ENCODE measurements around the gene ANXA7. TPM values are rescaled to one million over a fixed set of nuclear protein-coding genes. Genes with fewer than 3 reads are reported as not detected.

ANXA7 gene
- total RNA-seq, 1 donor from 2014 or later, result 48.1 TPM

GRCh38 chr10:73416571-73416970 is 2.7 kb upstream of the ANXA7 start:
- H3K9me3 Mint-ChIP-seq, result no peaks in the 10 kb centered on the region
- TF ChIP-seq, protein P1, sequence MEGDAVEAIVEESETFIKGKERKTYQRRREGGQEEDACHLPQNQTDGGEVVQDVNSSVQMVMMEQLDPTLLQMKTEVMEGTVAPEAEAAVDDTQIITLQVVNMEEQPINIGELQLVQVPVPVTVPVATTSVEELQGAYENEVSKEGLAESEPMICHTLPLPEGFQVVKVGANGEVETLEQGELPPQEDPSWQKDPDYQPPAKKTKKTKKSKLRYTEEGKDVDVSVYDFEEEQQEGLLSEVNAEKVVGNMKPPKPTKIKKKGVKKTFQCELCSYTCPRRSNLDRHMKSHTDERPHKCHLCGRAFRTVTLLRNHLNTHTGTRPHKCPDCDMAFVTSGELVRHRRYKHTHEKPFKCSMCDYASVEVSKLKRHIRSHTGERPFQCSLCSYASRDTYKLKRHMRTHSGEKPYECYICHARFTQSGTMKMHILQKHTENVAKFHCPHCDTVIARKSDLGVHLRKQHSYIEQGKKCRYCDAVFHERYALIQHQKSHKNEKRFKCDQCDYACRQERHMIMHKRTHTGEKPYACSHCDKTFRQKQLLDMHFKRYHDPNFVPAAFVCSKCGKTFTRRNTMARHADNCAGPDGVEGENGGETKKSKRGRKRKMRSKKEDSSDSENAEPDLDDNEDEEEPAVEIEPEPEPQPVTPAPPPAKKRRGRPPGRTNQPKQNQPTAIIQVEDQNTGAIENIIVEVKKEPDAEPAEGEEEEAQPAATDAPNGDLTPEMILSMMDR (conservative IDR thresholded peaks at IDR 0.05), result no peak
- H3K36me3 Mint-ChIP-seq (ENCODE audit: low read depth), result peaks cover 3% of the 10 kb centered on the region
- no peak overlapping the region for H3K4me3 Mint-ChIP-seq
- H3K27me3 Mint-ChIP-seq (ENCODE audit: low read depth), result peaks cover 12% of the 10 kb centered on the region
- DNase-seq (ENCODE audit: low read depth, low spot score), result no peak
- H3K27ac Mint-ChIP-seq (ENCODE audit: unreplicated experiment), result no peak overlapping the region
- H3K4me1 Mint-ChIP-seq, result peaks cover 17% of the 10 kb centered on the region

DNA sequence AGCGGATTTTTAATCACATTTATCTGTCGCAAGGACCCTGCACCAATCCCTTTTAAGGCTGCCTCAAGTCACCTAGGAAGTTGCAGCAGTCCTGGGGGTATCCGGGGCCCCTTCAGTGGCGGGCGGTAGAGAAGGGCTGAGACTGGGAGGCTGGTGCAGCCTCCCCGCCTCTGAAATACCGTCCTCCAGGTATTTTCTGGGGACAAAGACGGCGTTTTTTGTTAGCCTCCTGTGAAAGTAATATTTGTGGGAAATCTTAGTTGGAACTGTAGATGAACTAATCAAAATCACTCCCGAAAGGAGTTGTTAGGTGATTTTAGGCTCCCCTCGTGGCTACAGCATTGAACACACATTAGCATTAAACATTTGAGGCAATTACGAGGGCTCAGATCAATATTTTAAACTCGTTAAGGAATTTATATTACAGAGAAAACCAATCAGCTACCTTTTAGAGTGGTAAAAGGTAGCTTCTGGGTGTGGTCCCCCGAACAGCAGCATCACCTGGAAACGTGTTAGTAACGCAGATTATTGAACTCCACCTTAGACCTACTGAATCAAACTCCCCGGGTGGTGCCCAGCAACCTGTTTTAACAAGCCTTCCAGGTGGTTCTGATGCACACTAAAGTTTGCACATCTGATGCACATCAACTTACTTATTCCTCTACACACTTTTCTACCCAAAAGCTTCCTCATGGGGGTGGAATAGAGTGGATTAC is 530 bp upstream of the ANXA7 start:
- Mint-ChIP-seq H3K27me3 (ENCODE audit: low read depth) (peaks cover 12% of the 10 kb centered on the region), H3K27ac (ENCODE audit: unreplicated experiment) (no peak overlapping the region), H3K4me1 (peaks cover 23% of the 10 kb centered on the region), H3K4me3 (peak overlapping the region; percentile 92), H3K9me3 (no peaks in the 10 kb centered on the region), H3K36me3 (ENCODE audit: low read depth) (peaks cover 3% of the 10 kb centered on the region)
- TF ChIP-seq, protein P1 (conservative IDR thresholded peaks at IDR 0.05), result peak; percentile 31
- no peak for DNase-seq (ENCODE audit: low read depth, low spot score)

DNA sequence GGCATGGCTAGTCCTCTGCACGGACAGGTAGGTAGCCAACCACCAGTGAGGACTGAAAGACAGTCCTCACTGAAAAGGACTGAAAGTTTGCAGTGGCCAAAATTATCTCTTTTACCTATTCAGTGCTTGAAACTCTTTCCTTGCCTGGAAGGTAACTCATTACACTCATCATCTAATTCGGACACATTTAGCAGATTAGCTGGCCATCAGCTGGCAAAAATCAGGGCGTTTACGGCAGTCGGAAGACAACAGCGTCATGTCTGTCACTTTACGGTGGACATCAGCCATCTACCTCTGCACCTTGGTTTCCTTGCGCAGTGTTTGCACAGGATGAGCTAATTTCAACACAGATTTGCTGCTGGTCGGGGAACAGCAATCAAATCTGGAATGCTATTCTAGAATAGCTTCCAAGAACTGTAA is 740 bp downstream of the ANXA7 start:
- TF ChIP-seq, protein P1 (conservative IDR thresholded peaks at IDR 0.05), result no peak
- peak; percentile 14 for DNase-seq (ENCODE audit: low read depth, low spot score)
- H3K9me3 Mint-ChIP-seq, result no peaks in the 10 kb centered on the region
- H3K27ac Mint-ChIP-seq (ENCODE audit: unreplicated experiment), result peak overlapping the region; percentile 73
- peaks cover 31% of the 10 kb centered on the region for H3K4me1 Mint-ChIP-seq
- peak overlapping the region; percentile 84 for H3K4me3 Mint-ChIP-seq
- peaks cover 12% of the 10 kb centered on the region for H3K27me3 Mint-ChIP-seq (ENCODE audit: low read depth)
- H3K36me3 Mint-ChIP-seq (ENCODE audit: low read depth), result no peaks in the 10 kb centered on the region

DNA sequence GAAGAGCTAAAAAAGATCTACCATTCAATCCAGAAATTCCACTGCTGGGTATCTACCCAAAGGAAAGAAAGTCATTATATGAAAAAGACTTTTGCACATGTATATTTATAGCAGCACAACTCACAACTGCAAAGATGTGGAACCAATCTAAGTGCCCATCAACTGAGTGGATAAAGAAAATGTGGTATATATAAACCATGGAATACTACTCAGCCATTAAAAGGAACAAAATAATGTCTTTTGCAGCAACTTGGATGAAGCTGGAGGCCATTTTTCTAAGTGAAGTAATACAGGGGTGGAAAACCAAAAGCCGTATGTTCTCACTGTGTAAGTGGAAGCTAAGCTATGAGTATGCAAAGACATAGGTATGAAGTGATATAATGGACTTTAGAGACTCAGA is 3.0 kb downstream of the ANXA7 start:
- H3K27me3 Mint-ChIP-seq (ENCODE audit: low read depth), result peaks cover 12% of the 10 kb centered on the region
- peak overlapping the region; percentile 56 for H3K4me3 Mint-ChIP-seq
- peaks cover 31% of the 10 kb centered on the region for H3K4me1 Mint-ChIP-seq
- H3K36me3 Mint-ChIP-seq (ENCODE audit: low read depth), result no peaks in the 10 kb centered on the region
- H3K9me3 Mint-ChIP-seq, result no peaks in the 10 kb centered on the region
- DNase-seq (ENCODE audit: low read depth, low spot score), result no peak
- TF ChIP-seq, protein P1 (conservative IDR thresholded peaks at IDR 0.05), result no peak
- no peak overlapping the region for H3K27ac Mint-ChIP-seq (ENCODE audit: unreplicated experiment)

DNA sequence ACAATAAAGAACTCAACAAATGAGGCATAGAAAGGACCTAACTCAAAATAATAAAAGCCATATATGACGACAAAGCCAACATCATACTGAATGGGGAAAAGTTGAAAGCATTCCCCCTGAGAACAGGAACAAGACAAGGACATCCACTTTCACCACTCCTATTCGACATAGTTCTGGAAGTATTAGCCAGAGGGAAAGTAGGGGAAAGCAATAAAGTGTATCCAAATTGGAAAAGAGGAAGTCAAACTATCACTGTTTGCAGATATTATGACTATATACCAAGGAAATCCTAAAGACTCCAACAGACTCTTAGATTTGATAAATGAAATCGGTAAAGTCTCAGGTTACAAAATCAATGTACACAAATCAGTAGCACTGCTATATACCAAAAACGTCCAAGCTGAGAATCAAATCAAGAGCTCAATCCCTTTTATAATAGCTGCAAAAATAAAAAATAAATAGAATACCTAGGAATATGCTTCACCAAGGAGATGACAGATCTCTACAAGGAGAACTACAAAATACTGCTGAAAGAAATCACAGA is 4.8 kb downstream of the ANXA7 start:
- DNase-seq (ENCODE audit: low read depth, low spot score), result no peak
- no peak overlapping the region for H3K27ac Mint-ChIP-seq (ENCODE audit: unreplicated experiment)
- peak overlapping the region; percentile 76 for H3K4me3 Mint-ChIP-seq
- H3K36me3 Mint-ChIP-seq (ENCODE audit: low read depth), result no peaks in the 10 kb centered on the region
- no peaks in the 10 kb centered on the region for H3K27me3 Mint-ChIP-seq (ENCODE audit: low read depth)
- TF ChIP-seq, protein P1 (conservative IDR thresholded peaks at IDR 0.05), result no peak
- H3K9me3 Mint-ChIP-seq, result no peaks in the 10 kb centered on the region
- peaks cover 22% of the 10 kb centered on the region for H3K4me1 Mint-ChIP-seq
